NCI-H510A (cell line): ENCODE measurements around the gene ITGBL1.

Source experiments
- DNase-seq: peaks from one replicate; lab custom pipeline; 2025; lab: John Stamatoyannopoulos, UW

ITGBL1 gene, protein sequence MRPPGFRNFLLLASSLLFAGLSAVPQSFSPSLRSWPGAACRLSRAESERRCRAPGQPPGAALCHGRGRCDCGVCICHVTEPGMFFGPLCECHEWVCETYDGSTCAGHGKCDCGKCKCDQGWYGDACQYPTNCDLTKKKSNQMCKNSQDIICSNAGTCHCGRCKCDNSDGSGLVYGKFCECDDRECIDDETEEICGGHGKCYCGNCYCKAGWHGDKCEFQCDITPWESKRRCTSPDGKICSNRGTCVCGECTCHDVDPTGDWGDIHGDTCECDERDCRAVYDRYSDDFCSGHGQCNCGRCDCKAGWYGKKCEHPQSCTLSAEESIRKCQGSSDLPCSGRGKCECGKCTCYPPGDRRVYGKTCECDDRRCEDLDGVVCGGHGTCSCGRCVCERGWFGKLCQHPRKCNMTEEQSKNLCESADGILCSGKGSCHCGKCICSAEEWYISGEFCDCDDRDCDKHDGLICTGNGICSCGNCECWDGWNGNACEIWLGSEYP

DNA sequence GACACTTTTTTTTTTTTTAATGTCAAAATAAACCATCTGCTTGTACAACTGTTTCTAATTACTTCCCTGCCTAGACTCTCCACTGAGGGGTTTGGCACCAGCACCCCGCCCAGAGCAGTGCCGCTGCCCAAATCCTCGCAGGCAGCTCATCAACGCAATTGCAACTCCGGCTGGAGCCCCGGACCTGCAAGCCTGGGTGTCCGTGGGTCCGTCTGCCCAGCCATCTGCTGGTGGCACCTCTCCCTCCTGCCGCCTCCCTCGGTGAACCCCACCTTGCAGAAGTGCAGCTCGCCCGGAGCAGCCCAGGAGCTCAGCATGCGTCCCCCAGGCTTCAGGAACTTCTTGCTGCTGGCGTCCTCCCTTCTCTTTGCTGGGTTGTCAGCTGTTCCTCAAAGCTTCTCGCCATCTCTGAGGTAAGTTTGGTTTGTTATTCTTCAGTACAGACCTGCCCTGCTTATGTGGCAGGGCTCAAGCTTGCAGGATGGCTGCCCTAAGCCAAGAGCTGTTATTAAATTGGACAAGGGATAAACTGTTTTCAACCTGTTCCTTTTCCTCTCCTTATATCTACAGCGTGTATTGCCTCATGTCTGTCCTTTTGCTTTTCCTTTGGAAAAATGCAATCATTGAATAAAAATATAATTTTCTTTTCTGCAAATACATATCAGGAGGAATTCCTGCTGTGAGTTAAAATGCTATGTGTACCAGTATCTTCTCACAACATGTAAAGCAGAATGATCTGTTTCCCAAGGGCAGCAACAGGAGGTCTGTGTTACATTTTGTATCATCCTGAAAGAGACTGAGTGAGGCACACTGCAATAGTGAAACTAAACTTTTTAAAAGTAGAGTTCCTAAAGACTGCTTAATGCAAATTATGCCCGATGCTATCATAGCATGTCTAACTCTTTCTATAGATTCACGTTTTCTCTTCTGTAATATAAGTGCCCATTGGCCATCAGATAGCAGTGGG lies at the start of gene ITGBL1:
Gene ITGBL1, plus strand, starts transcription at position 157 of the 967 bp plus-strand sequence. Its CDS starts 159 bp downstream, at position 316.
- no peak for DNase-seq

- no peak for DNase-seq
Measured at GRCh38 chr13:101406791-101407190, 45.7 kb upstream of the ITGBL1 start.

DNA sequence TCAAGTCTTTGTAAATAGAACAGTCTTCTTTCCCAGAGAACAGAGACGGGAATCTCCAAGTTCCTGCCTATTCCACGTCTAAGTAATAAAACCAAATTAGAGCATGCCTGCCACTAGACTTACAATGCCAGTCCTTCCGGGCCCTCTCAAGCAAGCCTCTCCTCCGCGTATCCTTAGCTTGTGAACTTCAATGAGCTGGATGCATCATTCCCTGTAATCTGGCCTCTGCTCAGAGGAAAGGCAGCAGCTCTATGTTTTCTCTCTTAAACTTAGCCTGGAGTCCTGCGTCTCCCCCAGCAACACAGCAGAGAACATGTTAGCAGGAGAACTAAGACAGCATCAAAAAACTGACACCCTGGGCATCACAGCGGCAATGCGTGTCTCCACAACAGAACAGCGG lies 44.3 kb upstream of the ITGBL1 start:
- no peak for DNase-seq

DNA sequence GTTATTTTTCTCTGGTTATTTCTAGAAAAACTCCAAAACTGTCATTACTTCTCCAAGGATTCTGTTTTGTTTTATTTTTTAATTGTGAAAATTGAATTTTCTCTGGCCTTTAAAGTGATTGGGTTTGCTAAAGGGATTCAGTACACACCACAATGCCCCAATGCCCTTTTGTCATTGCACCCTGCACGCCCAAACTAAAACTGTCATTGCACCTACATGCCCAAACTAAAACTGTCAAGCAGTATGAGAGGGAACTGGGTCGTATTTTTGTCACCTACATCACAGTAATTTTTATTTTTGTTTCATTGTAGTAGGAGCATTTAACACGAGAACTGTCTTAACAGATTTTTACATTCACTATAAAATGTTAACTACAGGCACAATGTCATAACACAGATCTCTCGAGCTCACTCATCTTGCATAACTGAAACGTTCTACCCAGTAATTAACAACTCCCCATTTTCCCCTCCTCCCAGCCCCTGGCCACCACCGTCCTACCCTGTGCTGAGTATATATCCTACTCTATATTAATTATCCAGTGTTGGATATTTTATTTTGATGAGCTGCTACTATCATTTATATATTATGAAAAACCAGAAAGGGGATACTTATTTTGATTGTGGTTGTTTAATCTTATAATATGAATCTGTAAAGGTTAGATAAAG lies 43.4 kb upstream of the ITGBL1 start:
- DNase-seq: no peak

GRCh38 chr13:101412076-101412475 lies 40.4 kb upstream of the ITGBL1 start:
- no peak for DNase-seq

GRCh38 chr13:101415358-101416174 lies 36.9 kb upstream of the ITGBL1 start:
- no peak for DNase-seq

DNA sequence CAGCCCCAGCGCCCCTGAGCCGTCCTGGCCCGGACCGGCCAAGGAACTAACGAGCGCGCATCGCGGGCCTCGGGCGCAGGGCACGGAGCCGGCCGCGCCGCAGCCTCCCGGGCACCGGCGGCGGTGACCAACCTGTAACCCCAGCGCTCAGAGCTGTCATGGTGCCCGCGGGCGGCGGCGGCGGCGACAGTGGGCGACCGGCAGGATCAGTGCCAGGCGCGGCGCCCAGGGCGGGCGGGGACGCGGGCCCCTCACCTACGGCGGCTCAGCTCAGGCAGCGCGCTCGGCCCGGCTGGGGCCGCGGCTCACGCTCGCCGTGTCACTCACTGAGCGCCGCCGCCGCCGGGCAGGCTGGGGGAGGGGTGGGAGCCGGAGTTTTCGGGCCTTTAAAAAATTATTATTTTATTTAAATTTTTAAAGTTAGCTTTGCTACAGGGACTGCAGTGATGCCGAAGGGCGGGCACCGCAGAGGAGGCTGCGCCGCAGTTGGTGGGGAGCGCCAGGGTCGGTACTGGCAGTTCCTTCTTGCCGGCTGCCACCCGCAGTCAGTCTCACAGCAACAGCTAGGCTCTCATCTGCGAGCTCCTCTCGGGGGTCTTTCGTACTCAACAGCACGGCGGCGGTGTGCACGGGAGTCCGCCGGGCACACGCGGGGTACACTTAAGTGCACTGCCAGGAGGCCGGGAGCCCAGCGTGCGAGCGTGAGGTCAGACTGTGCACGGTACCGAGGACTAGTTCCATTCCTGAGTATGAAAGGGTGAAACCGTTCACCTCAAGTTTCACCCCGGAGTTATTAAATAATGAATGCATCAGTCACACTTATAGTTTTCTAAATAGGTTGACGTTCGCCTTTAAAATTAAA lies 36.1 kb upstream of the ITGBL1 start, which contains the start of gene NALCN:
Gene NALCN, minus strand, starts transcription at position 328 of the 862 bp plus-strand sequence. CDS start 17,382 bp downstream, outside the sequence.
- DNase-seq: peak; percentile 1

DNA sequence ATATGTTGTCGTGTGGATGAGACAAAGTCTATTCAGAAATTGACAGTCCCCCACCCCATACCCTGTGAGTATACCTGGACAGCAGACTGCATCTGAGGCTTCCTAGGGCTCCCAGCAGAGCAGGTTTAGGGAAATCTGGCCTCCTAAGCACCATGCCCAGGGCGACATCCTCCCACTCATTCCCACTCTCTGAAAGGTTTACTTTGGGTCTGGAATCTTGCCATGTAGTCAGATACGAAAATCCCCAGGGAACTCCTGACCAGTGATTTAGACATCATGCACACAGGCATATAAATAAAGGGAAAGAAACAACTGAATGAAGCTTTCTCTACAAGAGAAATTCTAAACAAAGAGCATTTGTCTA lies 35.5 kb upstream of the ITGBL1 start:
- no peak for DNase-seq

DNA sequence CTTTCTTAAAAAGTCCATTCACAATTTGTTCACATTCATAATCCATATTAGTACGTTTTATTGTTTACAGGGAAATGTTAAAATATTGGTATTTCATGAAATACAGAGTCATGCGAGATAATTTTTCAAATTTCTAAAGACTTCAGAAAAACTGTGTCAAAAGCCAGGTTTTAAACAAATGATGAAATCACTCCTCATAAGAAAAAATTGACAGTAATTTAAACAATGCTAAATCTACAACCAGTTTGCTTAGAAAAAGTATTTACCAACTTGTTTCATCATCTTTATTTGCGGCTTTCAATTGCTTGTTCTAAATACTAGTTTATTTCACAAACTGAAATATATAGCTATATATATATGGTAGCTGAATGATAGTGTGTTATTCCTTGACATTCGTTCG lies 35.0 kb upstream of the ITGBL1 start:
- DNase-seq: no peak

- DNase-seq: no peak
Measured at GRCh38 chr13:101423872-101424271, 28.6 kb upstream of the ITGBL1 start.

GRCh38 chr13:101424381-101425155 lies 27.9 kb upstream of the ITGBL1 start:
- DNase-seq: no peak

- no peak for DNase-seq
Measured at GRCh38 chr13:101425156-101425471, 27.4 kb upstream of the ITGBL1 start.

GRCh38 chr13:101425623-101426022 lies 26.9 kb upstream of the ITGBL1 start:
- no peak for DNase-seq

GRCh38 chr13:101429733-101430132 lies 22.7 kb upstream of the ITGBL1 start:
- DNase-seq: no peak

- DNase-seq: no peak
Measured at GRCh38 chr13:101433895-101434294, 18.6 kb upstream of the ITGBL1 start.

DNA sequence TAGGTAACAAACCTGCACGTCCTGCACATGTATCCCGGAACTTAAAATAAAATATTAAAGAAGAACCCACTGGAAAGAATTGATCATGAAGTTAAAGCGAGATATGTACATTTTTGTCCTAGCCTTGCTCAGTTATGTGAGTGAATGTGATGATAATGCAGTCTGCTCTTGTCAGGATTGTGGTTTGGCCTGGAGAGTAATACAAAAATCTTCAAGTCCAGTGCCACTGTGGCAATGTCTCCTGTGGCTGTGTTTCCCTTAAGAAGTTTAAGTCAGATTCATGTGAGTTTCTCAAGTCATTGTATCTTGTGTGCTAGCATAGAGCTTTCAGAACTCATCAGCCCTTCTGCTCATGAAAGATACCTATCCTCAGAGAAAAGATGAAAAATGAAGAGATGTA lies 18.0 kb upstream of the ITGBL1 start:
- DNase-seq: no peak

- DNase-seq: no peak
Measured at GRCh38 chr13:101447852-101448251, 4.6 kb upstream of the ITGBL1 start.

- DNase-seq: no peak
Measured at GRCh38 chr13:101449790-101450748, 2.4 kb upstream of the ITGBL1 start.
